ENCODE data around the gene GABRB1. TPM values are rescaled to one million over a fixed set of nuclear protein-coding genes. Genes with fewer than 3 reads are reported as not detected.

GABRB1 gene
- polyA plus RNA-seq, 3 donors: not detected

- Mint-ChIP-seq H3K4me1 (no peaks in the 10 kb centered on the region), H3K4me3 (no peak overlapping the region), H3K27ac (no peak overlapping the region), H3K9me3 (peaks cover 0 to 4% (median 2%) of the 10 kb centered on the region in 7 donors), H3K36me3 (no peaks in the 10 kb centered on the region), H3K27me3 (ENCODE audit: low read depth in 3 of 3) (peaks cover 0 to 2% (median 0%) of the 10 kb centered on the region in 3 donors)
- Histone ChIP-seq H3K9ac (ENCODE audit: insufficient read depth, low read length, poor library complexity, severe bottlenecking) (no peak overlapping the region), H3K27ac (ENCODE audit: low read depth in 1 of 2, low read length in 2 of 2) (no peak overlapping the region), H3K79me2 (ENCODE audit: insufficient read depth, low read length) (no peaks in the 10 kb centered on the region), H3K27me3 (ENCODE audit: control insufficient read depth in 2 of 2, insufficient read depth in 2 of 2, low read length in 2 of 2) (no peaks in the 10 kb centered on the region), H2AFZ (ENCODE audit: insufficient read depth, low read depth, low read length, poor library complexity, severe bottlenecking) (no peak overlapping the region), H3K4me2 (replicated peaks; ENCODE audit: extremely low read depth, low read length, poor library complexity, severe bottlenecking) (no peak overlapping the region), H3K9me3 (replicated peaks in 1 of 2; ENCODE audit: control insufficient read depth in 1 of 2, insufficient read depth in 1 of 2, low read length in 2 of 2) (no peaks in the 10 kb centered on the region), H3K4me1 (ENCODE audit: control insufficient read depth in 1 of 2, insufficient read depth in 2 of 2, low read length in 2 of 2) (no peaks in the 10 kb centered on the region), H4K20me1 (ENCODE audit: insufficient read depth, low read length) (no peaks in the 10 kb centered on the region), H3K36me3 (replicated peaks in 1 of 2; ENCODE audit: control insufficient read depth in 1 of 2, insufficient read depth in 2 of 2, low read length in 2 of 2) (no peaks in the 10 kb centered on the region), H3K4me3 (replicated peaks in 1 of 3; ENCODE audit: low read depth in 2 of 3, low read length in 3 of 3) (no peak overlapping the region)
- no peak for DNase-seq
- WGBS (ENCODE audit: insufficient coverage): 100% methylated on average over 1 of the region's 3 CpGs
- TF ChIP-seq, protein P1, sequence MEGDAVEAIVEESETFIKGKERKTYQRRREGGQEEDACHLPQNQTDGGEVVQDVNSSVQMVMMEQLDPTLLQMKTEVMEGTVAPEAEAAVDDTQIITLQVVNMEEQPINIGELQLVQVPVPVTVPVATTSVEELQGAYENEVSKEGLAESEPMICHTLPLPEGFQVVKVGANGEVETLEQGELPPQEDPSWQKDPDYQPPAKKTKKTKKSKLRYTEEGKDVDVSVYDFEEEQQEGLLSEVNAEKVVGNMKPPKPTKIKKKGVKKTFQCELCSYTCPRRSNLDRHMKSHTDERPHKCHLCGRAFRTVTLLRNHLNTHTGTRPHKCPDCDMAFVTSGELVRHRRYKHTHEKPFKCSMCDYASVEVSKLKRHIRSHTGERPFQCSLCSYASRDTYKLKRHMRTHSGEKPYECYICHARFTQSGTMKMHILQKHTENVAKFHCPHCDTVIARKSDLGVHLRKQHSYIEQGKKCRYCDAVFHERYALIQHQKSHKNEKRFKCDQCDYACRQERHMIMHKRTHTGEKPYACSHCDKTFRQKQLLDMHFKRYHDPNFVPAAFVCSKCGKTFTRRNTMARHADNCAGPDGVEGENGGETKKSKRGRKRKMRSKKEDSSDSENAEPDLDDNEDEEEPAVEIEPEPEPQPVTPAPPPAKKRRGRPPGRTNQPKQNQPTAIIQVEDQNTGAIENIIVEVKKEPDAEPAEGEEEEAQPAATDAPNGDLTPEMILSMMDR (IDR thresholded peaks at IDR 0.05): no peak
- intact Hi-C loops (cut with micrococcal nuclease): no loop called here
Measured at GRCh38 chr4:47326025-47326424, 294.7 kb downstream of the GABRB1 start.

DNA sequence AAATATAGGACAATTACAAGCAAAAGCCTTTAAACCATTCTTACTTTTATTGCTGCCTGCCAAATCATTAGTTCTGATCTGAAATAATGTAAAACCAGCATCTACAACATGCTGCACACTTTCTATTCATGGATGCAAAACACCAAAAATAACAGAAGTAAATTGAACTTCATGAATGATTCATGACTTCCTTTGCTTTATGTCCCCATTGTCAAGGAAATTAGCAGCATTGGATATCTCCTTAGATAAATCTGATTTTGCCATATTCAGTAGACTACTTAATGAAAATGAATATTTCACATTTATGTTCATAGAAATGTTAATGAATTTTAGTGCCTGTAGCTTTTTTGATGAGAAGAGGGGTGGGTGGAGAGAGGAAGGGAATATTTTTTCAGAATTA, 299.5 kb downstream of the GABRB1 start:
- intact Hi-C loops (cut with micrococcal nuclease): no loop called here
- no peak overlapping the region for H2AFZ ChIP-seq (ENCODE audit: insufficient read depth, low read depth, low read length, poor library complexity, severe bottlenecking)
- H3K4me3 ChIP-seq (replicated peaks in 1 of 3; ENCODE audit: low read depth in 2 of 3, low read length in 3 of 3): no peak overlapping the region
- no peaks in the 10 kb centered on the region for H3K4me1 ChIP-seq (ENCODE audit: control insufficient read depth in 1 of 2, insufficient read depth in 2 of 2, low read length in 2 of 2)
- H3K79me2 ChIP-seq (ENCODE audit: insufficient read depth, low read length): no peaks in the 10 kb centered on the region
- no peaks in the 10 kb centered on the region for H4K20me1 ChIP-seq (ENCODE audit: insufficient read depth, low read length)
- peaks cover 0 to 3% (median 2%) of the 10 kb centered on the region in 7 donors for H3K9me3 Mint-ChIP-seq
- no peak overlapping the region for H3K27ac Mint-ChIP-seq
- no peaks in the 10 kb centered on the region for H3K36me3 Mint-ChIP-seq
- no peaks in the 10 kb centered on the region for H3K9me3 ChIP-seq (replicated peaks in 1 of 2; ENCODE audit: control insufficient read depth in 1 of 2, insufficient read depth in 1 of 2, low read length in 2 of 2)
- no peak overlapping the region for H3K27ac ChIP-seq (ENCODE audit: low read depth in 1 of 2, low read length in 2 of 2)
- H3K36me3 ChIP-seq (replicated peaks in 1 of 2; ENCODE audit: control insufficient read depth in 1 of 2, insufficient read depth in 2 of 2, low read length in 2 of 2): no peaks in the 10 kb centered on the region
- H3K27me3 Mint-ChIP-seq (ENCODE audit: low read depth in 3 of 3): peaks cover 0 to 2% (median 2%) of the 10 kb centered on the region in 3 donors
- TF ChIP-seq, protein P1 (IDR thresholded peaks at IDR 0.05): no peak
- no peaks in the 10 kb centered on the region for H3K27me3 ChIP-seq (ENCODE audit: control insufficient read depth in 2 of 2, insufficient read depth in 2 of 2, low read length in 2 of 2)
- H3K9ac ChIP-seq (ENCODE audit: insufficient read depth, low read length, poor library complexity, severe bottlenecking): no peak overlapping the region
- no peak overlapping the region for H3K4me2 ChIP-seq (replicated peaks; ENCODE audit: extremely low read depth, low read length, poor library complexity, severe bottlenecking)
- H3K4me1 Mint-ChIP-seq: no peaks in the 10 kb centered on the region
- H3K4me3 Mint-ChIP-seq: no peak overlapping the region
- no peak for DNase-seq
